Daoy (cell line): ENCODE measurements around the gene PGAM4. TPM values are rescaled to one million over a fixed set of nuclear protein-coding genes. Genes with fewer than 3 reads are reported as not detected.
"Not testable (repeated sequence)": the region's sequence is repeated elsewhere in the genome, so short reads cannot be mapped to it uniquely, and the experiment has no call there.

ENCODE experiments used
- DNase-seq: peaks from one replicate; pipeline ENCODE4 v3.0.0-alpha.2; 2015; ENCODE audit warnings: low read depth
- total RNA-seq: library from RNA; depleted of rRNA; stranded (reverse); fragments of >200 nt; shearing (Covaris generic); gene quantifications from 2 replicates; pipeline ENCODE4 v1.2.3, GENCODE V29; 2014; rRNA removed

PGAM4 gene
- not detected in 2 replicates for total RNA-seq

- DNase-seq = no peak
Measured at GRCh38 chrX:77969538-77969937, at the start of gene PGAM4. Gene PGAM4, minus strand, starts transcription at chrX:77969638. Its CDS starts 0 bp downstream, at chrX:77969638.

GRCh38 chrX:78011846-78012245 is 42.4 kb upstream of the PGAM4 start:
- DNase-seq = no peak

GRCh38 chrX:77979870-77980269 is 10.4 kb upstream of the PGAM4 start:
- DNase-seq = no peak

- no peak for DNase-seq
Measured at GRCh38 chrX:77977518-77977917, 8.1 kb upstream of the PGAM4 start.

- no peak for DNase-seq
Measured at GRCh38 chrX:77977095-77977494, 7.7 kb upstream of the PGAM4 start.

- no peak for DNase-seq
Measured at GRCh38 chrX:77975755-77976154, 6.3 kb upstream of the PGAM4 start.

GRCh38 chrX:77967631-77968030 is 1.8 kb downstream of the PGAM4 start:
- DNase-seq = no peak

GRCh38 chrX:77966361-77966760 is 3.1 kb downstream of the PGAM4 start:
- DNase-seq = no peak

GRCh38 chrX:77962068-77962902 is 7.2 kb downstream of the PGAM4 start:
- peak; percentile 1 for DNase-seq

GRCh38 chrX:77961063-77961462 is 8.4 kb downstream of the PGAM4 start:
- no peak for DNase-seq

- DNase-seq = no peak
Measured at GRCh38 chrX:77960567-77960966, 8.9 kb downstream of the PGAM4 start.

GRCh38 chrX:77953708-77954107 is 15.7 kb downstream of the PGAM4 start:
- no peak for DNase-seq

GRCh38 chrX:77953302-77953701 is 16.1 kb downstream of the PGAM4 start:
- no peak for DNase-seq

- no peak for DNase-seq
Measured at GRCh38 chrX:77952173-77952572, 17.3 kb downstream of the PGAM4 start.

- DNase-seq = no peak
Measured at GRCh38 chrX:77949840-77950239, 19.6 kb downstream of the PGAM4 start.

GRCh38 chrX:77946571-77946970 is 22.9 kb downstream of the PGAM4 start:
- DNase-seq = no peak

- no peak for DNase-seq
Measured at GRCh38 chrX:77945910-77946545, 23.4 kb downstream of the PGAM4 start.

GRCh38 chrX:77945031-77945430 is 24.4 kb downstream of the PGAM4 start:
- not testable (repeated sequence) for DNase-seq

GRCh38 chrX:77938083-77938680 is 31.3 kb downstream of the PGAM4 start:
- DNase-seq = no peak

GRCh38 chrX:77937291-77937690 is 32.1 kb downstream of the PGAM4 start:
- DNase-seq = no peak

GRCh38 chrX:77936299-77936698 is 33.1 kb downstream of the PGAM4 start:
- DNase-seq = no peak

- DNase-seq = no peak
Measured at GRCh38 chrX:77935886-77936285, 33.6 kb downstream of the PGAM4 start.

GRCh38 chrX:77930581-77930980 is 38.9 kb downstream of the PGAM4 start:
- DNase-seq = no peak
